ENCODE results near the gene SYT1.
"Not testable (repeated sequence)": the region's sequence is repeated elsewhere in the genome, so short reads cannot be mapped to it uniquely, and the experiment has no call there.

- TF ChIP-seq POLR2A, POLR2AphosphoS5 (IDR thresholded peaks at IDR 0.05; ENCODE audit: low read depth, low read length): not testable (repeated sequence)
These were observed 180.2 kb downstream of the SYT1 start for GRCh38 chr12:79044748-79045147.

All from GM12892 (cell line).